ENCODE measurements around the gene PABPN1. TPM values are rescaled to one million over a fixed set of nuclear protein-coding genes. Genes with fewer than 3 reads are reported as not detected.
A peak's percentile ranks its signal among the peaks of the same experiment; 100 is the strongest.

PABPN1 gene
- polyA plus RNA-seq, 2 of the 4 experiments (the other 2 are of a cell fraction), result 157 to 197 TPM

GRCh38 chr14:23301969-23302289 lies 19.3 kb upstream of the PABPN1 start (continued):
- TF ChIP-seq REST (IDR thresholded peaks at IDR 0.05) (no peak), TP53 (CRISPR knock-in tag; IDR thresholded peaks at IDR 0.05) (peak; percentile 85), RNF2 (IDR thresholded peaks at IDR 0.05; ENCODE audit: borderline replicate concordance, low read depth) (no peak), SMC3 (IDR thresholded peaks at IDR 0.05) (no peak), PBX3 (IDR thresholded peaks at IDR 0.05) (no peak), JUNB (IDR thresholded peaks at IDR 0.05) (no peak), MAX (IDR thresholded peaks at IDR 0.05) (peak; percentile 96), CBX8 (IDR thresholded peaks at IDR 0.05) (no peak), GATA3 (IDR thresholded peaks at IDR 0.05; ENCODE audit: borderline replicate concordance) (no peak)

GRCh38 chr14:23302290-23303225 lies 18.7 kb upstream of the PABPN1 start, which contains the start of gene PPP1R3E:
TSS of gene PPP1R3E (minus strand) at chr14:23302859. CDS start at chr14:23302576, 283 bp downstream.
- POLR2A ChIA-PET, result interaction anchor here (0.6 to 4.1 kb wide), 8 partner anchors 9 to 913 kb away, joined by 3 to 40 read pairs (median 6); partner anchors contain the start of genes ACIN1, C14orf119, HOMEZ and MDP1
- ATAC-seq (peak; percentile 65 to 76), FAIRE-seq (no peak), DNase-seq (ENCODE audit: low read depth in 1 of 2, low spot score in 1 of 2) (peak; percentile 40 to 74)
- Histone ChIP-seq H3K9me3 (no peaks in the 10 kb centered on the region), H3K4me3 (peak within 1 kb of the TSS; percentile 58), H3K4me1 (peaks cover 24% of the 10 kb centered on the region), H3K4me2 (peak within 1 kb of the TSS; percentile 84), H3K27ac (peak within 1 kb of the TSS; percentile 92)
- TF ChIP-seq RARB (CRISPR knock-in tag; IDR thresholded peaks at IDR 0.05) (no peak), HEYL (CRISPR knock-in tag; IDR thresholded peaks at IDR 0.05) (0 out of 2 replicates have a peak, but pooled peaks have one; percentile 23), CHD4 (IDR thresholded peaks at IDR 0.05; ENCODE audit: borderline replicate concordance) (no peak), JUN (IDR thresholded peaks at IDR 0.05) (0 out of 5 replicates have a peak, but pooled peaks of 1 of the 2 experiments have one; percentile 4), PHF8 (IDR thresholded peaks at IDR 0.05; ENCODE audit: borderline replicate concordance, low read depth) (peak; percentile 59), RCOR1 (IDR thresholded peaks at IDR 0.05; ENCODE audit: low read depth, low read length) (no peak), GATA3 (IDR thresholded peaks at IDR 0.05; ENCODE audit: borderline replicate concordance) (no peak)
- CTCF ChIA-PET, result interaction anchor here (0.6 to 12.8 kb wide), 10 partner anchors 8 to 202 kb away, joined by 3 to 254 read pairs (median 12); partner anchors contain the start of genes HOMEZ and PABPN1
- WGBS (ENCODE audit: missing lambda C conversion rate), result 5% methylated on average over 64 of the region's 81 CpGs

- FAIRE-seq (no peak), ATAC-seq (peak; percentile 66 to 78), DNase-seq (ENCODE audit: low read depth in 1 of 2, low spot score in 1 of 2) (peak; percentile 66 to 92)
- Histone ChIP-seq H3K9me3 (no peaks in the 10 kb centered on the region), H3K4me1 (peaks cover 29% of the 10 kb centered on the region), H3K4me3 (peak within 1 kb of the TSS; percentile 74), H3K4me2 (peak within 1 kb of the TSS; percentile 94), H3K27ac (peak within 1 kb of the TSS; percentile 95 to 96)
- WGBS (ENCODE audit: missing lambda C conversion rate), result 2% methylated on average over 17 of the region's 24 CpGs
- CTCF ChIA-PET, result interaction anchor here (0.7 to 3.8 kb wide), 11 partner anchors 11 to 257 kb away, joined by 3 to 21 read pairs (median 4); partner anchors contain the start of genes PABPN1 and SLC22A17
- POLR2A ChIA-PET, result interaction anchor here (0.6 to 4.5 kb wide), 9 partner anchors 10 to 349 kb away, joined by 3 to 64 read pairs (median 6); partner anchors contain the start of genes ACIN1, C14orf119, HAUS4 and HOMEZ
- TF ChIP-seq RARB (CRISPR knock-in tag; IDR thresholded peaks at IDR 0.05) (no peak), SREBF2 (IDR thresholded peaks at IDR 0.05) (no peak), BCL3 (IDR thresholded peaks at IDR 0.05) (0 out of 3 replicates have a peak, but pooled peaks have one; percentile 61), PBX3 (IDR thresholded peaks at IDR 0.05) (no peak), HOXB13 (CRISPR knock-in tag; IDR thresholded peaks at IDR 0.05; ENCODE audit: low read depth) (no peak), REST (IDR thresholded peaks at IDR 0.05) (no peak)
Measured at GRCh38 chr14:23306412-23307145, 14.7 kb upstream of the PABPN1 start, which contains the start of gene BCL2L2. TSS of gene BCL2L2 (plus strand) at chr14:23306833. CDS start at chr14:23307768, 935 bp downstream.
